ENCODE data around the gene CIB4.

CIB4 gene

DNA sequence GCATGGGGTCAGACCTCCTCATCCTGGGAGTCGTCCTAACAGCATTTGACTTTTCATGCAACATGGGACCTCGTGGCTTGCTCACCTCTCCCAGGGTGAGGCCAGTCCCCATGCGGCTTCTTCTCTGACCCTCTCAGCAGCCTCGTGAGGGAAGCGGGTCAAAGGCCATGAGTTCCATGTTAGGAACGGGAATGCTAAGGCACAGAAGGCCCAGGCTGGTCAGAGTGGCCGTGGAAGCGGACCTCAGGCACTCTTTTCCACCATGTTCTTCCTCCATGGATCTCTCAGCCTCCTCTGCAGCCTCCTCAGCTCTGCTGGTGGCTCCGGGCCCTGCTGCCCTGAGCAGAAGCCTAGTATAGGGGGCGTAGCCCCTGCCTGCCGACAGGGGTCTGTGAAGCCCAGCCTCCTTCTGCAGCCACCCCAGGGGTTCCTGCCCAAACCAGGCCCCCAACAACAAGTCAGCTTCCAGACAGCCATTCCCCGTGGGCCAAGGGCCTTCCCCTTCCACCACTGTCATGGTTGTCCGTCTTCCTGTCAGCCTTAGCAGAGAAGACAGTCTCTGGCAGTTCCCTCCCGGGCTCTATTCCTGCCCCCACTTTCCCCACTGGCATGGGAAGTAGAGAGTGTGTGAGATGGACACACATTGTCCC, 103.2 kb downstream of the CIB4 start:
- no peak for DNase-seq

DNA sequence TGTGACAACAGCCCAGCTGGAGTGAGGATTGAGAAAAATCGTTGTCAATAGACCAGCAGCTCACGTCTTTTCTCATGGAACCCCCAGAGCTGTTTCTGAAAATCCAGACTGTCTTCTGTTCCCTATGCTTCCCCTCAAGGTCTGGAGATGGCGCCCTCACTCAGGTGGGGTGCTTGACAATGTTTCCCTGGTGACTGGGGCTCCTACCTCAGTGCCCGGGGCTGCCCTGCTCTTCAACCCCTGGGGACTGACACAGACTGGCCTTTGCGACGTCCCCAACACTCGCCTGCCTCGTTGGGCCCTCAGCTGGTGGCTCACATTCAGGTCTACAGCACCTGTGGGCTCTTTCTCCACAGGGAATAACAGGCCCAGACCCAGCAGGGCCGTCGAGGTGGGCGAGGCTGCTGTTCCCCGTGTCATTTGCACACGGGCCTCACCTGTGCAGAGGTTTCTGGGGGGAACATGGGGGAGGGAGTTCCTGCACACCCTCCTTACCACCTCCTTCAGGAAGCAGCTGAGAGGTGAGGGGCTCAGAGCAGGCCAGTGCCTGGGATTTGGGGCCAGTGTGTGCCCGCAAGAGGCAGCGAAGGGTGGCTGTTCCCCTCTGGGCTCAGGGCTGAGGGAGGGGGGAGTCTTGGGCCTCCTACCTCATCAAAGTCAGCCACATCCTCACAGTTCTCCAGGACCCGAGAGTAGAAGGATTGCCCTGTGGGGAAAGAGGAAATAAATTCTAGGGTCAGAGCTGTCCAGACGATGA, 103.9 kb downstream of the CIB4 start:
- no peak for DNase-seq

DNA sequence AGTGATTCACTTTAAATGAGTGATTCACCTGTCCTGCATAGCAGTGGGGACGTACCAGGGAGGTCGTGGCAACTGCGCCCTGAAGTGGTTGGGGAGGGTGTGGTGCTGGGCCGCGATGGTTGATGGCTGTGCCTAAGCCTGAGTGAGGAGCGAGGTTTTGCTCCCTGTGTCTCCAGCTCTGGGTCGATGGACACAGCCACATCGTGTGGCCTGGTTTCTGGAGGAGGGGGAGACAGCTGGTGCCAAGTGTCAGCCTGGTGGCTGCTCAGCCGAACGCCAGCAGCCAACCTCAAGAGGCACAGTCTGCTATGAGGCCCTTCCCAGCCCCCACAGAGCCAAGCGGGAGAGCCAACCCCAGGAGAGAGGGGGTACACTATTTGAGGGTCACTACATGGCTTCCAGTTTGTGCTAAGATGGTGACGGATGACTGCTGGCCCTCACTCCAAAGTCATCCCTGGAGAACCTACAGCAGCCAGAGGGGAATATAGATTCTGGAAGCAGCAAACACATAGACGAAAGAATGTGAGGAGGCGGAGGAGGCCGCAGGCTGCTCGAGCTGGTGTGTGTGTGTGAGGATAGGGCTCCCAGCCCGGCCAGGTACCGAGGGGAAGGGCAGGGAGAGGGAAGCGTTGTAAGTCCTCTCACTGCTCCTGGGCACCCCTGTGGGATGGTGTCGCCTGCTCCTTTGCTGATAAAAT, 104.6 kb downstream of the CIB4 start:
- DNase-seq, result no peak

DNA sequence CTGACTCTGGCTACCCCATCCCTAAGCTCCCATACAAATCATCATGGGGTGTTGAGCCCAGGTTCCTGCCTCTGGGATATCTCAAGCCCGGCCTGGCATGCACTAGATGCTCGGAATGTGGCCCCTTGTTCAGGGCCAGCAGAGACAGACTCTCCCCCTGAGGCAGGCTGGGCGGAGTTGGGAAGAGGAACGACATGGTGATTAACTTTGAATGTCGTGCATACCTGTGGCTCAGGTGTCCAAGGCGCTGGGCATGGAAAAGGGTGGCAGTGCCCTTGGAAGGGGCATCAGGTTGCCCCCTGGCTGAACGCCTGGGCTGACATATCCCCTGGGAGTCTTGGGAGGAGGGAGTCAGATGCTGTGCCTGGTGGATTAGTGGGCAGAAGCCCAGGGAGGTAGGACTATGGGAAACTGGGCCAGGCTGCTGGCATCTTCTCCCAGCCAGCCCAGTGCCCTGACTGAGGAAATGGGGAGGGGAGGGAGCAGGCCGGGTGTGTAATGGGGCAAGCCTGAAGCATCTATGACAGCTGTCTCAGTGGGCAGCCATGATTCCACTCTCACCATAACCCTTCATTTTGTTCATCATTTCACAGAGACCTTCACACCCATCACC, 105.4 kb downstream of the CIB4 start:
- DNase-seq, result no peak

DNA sequence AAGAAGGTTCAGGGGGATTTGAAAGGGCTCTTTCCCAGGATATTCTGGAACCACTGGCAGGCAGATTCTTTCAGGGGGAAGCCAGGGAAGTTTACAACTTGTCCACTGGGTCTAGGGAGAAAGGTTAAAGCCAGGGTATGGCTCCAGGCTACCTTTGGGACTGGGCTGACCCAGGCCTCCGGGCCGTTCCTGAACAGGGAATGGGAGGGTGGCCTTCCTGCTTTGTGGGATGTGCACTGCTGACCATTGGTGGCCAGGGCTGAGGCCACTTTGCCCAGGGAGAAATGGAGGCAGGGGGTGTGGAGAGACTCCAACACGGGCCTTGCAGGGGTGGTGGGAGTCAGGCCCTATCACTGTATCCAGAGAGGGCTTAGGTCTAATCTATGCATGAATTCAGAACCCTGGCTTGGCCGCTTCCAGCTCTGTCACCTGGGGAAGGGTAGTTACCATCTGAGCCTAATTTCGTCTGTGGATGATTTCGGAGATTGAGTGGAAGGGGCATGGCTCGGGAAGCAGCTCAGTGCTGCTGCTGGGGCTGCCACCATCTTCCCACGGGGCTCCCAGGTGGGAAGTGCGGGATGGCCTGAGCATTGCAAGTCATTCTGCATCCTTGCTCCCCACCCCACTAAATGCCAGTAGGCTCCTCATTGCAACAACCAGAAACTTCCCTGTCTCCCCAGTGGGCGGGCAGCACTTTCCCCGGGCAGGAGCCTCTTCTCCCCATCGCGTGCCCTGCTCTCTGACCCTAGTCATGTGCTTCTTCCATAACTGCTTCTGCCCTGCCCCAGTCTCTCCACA, 106.1 kb downstream of the CIB4 start:
- no peak for DNase-seq

DNA sequence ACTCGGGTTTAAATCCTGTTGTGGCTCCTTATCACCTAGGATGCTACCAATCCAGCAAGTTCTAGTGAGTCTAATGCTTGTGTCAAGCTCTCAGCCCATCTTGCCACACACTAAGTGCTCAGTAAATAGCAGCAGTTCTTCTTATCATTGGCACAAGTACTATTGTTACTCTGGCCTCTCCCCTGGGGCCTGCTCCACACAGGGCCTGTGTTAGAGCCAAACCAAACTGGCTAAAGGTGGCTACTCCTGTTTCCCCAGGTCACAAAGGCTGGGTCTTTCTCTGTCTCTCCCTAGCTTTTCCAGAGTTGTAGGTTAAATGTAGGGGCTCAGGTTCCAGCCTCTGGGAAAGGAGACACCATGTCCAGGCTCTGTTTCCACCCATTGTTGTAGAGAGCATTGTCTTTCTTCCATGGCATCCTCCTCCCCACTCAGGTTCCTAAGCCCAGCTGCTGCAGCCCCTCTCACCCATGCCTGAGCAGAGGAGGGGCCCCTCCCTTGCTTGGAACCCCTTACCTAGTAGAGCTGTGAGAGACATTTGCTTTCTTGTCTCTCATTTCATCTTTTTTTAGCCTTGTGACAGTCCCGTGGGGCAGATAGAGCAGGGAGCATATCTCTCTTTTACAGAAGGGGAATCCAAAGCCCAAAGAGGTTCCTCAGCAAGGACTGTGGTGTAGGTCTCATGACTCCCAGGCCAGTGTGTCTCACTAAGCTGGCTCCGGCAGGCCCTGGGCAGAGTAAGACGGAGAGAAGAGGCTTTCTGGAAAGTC, 106.9 kb downstream of the CIB4 start:
- DNase-seq, result no peak

DNA sequence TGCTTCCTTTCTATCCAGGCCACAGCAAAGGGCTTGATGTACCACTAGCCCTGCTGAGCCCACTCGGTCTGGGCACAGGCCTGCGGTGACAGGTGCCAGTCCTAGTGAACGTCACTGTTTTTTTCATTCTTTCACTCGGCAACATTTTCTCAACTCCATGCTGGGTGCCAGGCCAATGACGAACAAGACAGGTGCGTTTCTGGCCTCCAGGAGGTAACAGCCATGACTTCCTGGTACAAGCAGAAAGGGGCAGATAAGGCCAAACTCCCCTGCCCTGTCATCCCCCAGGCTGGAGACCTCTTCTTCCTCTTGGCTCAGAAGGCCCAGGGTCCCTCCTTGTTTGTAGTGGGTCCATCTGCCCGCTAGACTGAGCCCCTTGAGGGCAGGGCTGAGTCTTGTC, 107.5 kb downstream of the CIB4 start:
- DNase-seq, result no peak

DNA sequence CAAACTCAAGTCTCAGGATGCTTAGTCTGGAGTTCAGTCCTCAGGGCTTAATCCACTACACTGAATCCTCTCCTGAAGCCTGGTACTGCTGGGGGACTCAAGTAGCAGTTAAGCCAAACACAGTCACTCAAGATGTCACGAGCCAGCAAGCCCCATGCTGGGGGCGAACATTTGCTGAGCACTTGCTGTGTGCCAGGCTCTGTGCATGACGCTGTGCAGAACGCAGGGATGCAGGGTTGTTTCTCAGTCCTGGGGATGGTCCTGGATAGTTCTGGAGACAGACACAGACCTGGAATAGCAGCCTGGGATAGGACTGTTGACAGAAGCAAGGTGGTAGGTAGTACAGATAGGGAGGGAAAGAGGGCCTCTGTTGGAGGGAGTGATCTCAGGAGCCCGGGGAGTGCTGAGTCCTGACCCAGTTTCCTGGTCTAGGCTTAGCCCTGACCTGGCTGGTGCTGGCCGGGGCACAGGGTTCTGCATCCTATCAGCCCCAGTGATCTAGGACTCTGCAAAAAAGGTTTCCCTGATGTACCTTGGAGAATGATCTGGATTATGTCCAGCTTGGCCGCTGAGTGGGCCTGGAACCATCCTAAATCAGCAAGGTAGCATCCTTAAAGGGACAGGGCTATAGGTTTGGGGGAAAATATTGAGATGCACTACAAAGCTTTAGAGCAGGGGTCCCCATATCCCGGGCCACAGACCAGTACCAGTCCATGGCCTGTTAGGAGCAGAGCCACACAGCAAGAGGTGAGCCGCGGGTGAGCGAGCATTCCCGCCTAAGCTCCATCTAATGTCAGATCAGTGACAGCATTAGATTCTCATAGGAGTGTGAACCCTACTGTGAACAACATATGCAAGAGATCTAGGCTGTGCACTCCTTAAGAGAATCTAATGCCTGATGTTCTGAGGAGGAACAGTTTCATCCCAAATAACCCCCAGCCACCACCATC, 108.6 kb downstream of the CIB4 start:
- DNase-seq, result no peak

Measured in stimulated activated CD4-positive, alpha-beta T cell treated with anti-CD3 and anti-CD28 coated beads, Interleukin-1b, Interleukin-23, amount 100 ng/mL, for 48 hours (primary cell).